Measurements from ENCODE around the gene TRIM52. TPM values are rescaled to one million over a fixed set of nuclear protein-coding genes. Genes with fewer than 3 reads are reported as not detected.
"Not testable (repeated sequence)": the region's sequence is repeated elsewhere in the genome, so short reads cannot be mapped to it uniquely, and the experiment has no call there.

Gene TRIM52
- total RNA-seq, 1 donor from 2014 or later: 41.9 TPM

DNA sequence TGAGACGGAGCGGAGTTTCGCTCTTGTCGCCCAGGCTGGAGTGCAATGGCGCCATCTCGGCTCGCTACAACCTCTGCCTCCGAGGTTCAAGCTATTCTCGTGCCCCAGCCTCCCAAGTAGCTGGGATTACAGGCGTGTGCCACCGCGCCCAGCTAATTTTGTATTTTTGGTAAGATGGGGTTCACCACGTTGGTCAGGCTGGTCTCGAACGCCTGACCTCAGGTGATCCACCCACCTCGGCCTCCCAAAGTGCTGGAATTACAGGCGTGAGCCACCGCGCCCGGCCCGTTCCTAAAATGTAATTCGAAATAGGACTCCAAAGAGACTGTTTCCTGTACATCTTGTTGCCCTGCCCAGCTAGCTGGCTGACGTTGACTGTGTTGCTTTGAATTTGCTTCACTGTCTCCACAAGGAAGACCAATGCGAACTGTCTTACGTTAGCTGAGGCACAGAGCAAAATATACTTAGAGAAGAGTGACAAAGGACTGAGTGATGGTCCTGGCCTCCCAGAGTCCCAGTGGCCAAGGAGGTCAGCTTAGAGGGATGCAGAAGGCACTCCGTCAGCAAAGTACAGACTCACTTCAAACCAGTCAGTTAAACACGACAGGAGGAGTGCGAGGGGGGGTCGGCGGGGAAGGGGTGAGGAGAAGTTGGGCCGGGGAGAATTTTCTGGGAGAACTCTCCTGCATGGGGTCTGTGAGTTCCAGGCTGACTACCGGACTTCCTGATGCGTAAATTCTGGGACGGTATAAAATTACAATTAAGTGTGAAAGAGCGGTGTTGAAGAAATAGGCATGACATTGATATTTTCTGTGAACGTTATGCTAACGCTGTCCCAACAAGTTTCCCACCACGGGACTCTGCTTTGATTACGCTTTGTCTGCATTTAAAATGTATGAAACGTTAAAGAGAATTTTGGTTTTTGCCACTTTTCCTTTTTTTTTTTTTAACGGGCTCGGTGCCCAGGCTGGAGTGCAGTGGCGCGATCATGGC, 44.6 kb downstream of the TRIM52 start:
- peak; percentile 38 for DNase-seq (ENCODE audit: low spot score)

DNA sequence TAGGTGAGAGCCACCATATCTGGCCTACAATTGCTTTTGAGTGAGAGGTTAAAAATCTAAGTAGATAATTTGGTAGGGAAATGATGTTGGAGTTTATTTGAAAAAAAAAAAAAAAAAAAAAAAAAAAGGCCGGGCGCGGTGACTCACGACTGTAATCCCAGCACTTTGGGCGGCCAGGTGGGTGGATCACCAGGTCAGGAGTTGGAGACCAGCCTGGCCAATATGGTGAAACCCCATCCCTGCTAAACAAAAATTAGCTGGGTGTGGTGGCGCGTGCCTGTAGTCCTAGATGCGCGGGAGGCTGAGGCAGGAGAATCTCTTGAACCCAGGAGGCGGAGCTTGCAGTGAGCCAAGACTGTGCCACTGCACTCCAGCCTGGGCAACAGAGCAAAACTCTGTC, 46.7 kb downstream of the TRIM52 start:
- DNase-seq (ENCODE audit: low spot score): not testable (repeated sequence)

DNA sequence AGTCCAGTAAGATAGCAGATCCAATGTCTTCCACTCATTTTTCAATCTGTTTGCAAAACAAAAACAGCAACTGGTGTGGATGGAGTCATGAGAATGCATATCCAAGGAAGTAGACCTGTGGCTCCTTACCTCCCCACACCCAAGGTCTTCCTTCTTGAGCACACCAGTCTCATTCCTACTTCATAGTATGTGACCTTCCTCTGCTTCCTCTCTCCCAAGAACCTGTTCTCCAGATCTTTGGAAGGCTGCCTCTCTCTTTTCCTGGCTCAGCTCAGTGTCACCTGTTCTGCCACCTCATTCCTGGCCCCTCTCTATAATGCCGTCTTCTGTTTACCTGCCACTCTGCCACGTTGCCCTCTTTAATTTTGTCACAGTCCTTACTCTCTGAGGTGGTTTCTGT, 48.0 kb downstream of the TRIM52 start:
- DNase-seq (ENCODE audit: low spot score): no peak

DNA sequence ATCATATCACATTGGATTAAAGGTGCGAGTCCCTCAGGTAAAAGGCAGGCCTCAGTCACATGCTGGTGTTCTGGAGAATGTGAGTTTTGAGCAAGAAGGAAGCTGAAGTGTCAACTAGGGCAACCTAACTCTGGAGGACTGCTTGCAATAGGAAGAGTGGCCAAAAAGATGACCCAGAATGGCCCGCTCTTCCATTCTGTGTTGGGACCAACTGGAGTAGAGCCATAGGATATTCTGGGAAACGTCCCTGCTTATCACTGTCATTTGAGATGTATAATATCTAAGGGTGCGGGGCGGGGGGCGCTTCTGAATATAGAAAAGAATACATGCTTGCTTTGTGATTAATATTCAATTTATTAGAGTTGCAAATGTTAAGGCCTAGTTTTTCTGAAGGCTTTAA, 48.9 kb downstream of the TRIM52 start:
- DNase-seq (ENCODE audit: low spot score): no peak

DNA sequence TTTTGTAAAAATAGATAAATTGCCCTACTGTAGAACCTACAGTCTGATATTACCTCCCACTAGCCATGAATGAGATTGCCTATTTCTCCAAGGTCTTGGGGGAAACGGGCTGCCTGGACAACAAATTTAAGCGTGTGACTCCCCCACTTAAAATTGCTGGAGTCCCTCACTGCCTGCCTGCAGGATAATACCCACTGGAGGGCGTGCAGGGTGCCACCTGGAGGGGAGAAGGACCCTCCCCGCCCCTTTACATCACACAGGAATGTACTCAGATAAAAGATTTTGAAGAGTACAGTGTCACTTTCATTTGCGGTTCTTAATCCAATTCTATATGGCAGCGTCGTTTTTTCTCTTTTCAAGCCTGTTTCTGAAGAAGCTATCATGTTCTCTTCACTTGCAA, 49.7 kb downstream of the TRIM52 start:
- no peak for DNase-seq (ENCODE audit: low spot score)

DNA sequence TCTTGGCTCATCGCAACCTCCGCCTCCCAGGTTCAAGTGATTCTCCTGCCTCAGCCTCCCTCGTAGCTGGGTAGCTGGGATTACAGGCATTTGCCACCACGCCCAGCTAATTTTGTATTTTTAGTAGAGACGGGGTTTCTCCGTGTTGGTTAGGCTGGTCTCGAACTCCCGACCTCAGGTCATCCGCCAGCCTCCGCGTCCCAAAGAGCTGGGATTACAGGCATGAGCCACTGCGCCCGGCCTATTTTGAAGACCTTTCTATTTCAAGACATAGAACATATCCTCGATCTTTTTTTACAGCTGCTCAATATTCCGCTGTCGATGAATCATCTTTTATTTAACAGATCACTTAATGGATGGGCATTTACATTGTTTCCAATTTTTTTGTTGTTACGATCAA, 50.2 kb downstream of the TRIM52 start:
- not testable (repeated sequence) for DNase-seq (ENCODE audit: low spot score)

DNA sequence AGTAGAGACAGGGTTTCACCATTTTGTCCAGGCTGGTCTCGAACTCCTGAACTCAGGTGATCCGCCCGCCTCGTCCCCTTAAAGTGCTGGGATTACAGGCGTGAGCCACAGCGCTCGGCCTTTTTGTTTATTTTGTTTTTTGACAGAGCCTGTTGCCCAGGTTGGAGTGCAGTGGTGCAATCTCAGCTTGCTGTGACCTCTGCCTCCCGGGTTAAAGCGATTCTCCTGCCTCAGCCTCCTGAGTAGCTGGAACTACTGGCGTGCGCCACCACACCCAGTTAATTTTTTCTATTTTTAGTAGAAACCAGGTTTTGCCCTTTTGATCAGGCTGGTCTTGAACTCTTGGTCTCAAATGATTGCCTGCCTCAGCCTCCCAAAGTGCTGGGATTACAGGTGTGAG, 50.8 kb downstream of the TRIM52 start:
- DNase-seq (ENCODE audit: low spot score): not testable (repeated sequence)

DNA sequence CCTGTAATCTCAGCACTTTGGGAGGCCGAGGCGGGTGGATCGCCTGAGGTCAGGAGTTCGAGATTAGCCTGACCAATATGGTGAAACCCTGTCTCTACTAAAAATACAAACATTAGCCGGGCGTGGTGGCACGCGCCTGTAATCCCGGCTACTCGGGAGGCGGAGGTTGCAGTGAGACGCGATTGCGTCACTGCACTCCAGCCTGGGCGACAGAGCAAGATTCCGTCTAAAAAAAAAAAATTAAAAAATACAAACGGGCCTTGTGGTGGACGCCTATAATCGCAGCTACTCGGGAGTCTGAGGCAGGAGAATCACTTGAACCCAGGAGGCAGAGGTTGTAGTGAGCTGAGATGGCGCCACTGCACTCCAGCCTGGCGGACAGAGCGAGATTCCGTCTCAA, 51.9 kb downstream of the TRIM52 start:
- not testable (repeated sequence) for DNase-seq (ENCODE audit: low spot score)

DNA sequence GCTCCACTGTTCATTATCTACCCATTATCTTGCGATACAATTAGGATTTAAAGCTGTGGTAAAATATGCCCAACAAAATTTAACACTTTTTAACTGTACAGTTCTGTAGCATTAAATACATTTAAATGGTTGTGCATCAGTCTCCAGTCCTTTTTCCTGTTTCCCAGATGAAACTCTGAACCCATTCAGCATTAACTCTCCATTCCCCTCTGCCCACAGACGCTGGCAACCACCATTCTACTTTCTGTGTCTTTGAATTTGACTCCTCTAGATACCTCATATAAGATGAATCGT, 53.0 kb downstream of the TRIM52 start:
- DNase-seq (ENCODE audit: low spot score): no peak

DNA sequence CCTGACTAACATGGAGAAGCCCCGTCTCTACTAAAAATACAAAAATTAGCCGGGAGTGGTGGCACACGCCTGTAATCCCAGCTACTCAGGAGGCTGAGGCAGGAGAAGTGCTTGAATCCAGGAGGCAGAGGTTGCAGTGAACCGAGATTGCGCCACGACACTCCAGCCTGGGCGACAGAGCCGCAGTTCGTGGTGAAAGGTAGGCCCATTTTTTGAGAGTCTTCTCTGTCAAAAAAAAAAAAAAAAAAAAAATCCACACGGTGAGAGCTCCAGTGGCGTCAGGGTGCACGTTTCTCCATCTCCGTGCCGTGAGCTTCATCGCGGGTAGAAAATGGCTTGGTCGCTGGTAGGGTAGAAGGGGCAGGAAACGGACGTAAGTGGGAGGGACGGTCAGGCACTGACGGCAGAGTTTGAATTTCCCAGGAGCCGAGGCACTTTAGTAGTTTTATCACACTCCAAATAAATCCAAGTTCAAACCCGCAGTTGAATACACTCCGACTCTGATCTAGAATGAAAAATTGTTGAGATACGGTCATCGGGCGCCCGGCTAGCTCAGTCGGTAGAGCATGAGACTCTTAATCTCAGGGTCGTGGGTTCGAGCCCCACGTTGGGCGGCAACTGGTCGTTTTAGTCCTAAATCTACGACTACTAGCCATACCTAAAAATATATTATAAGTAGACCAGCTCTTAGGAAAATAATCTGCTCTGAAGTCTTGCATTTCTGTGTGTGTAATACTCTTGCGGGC, 53.6 kb downstream of the TRIM52 start:
- DNase-seq (ENCODE audit: low spot score): peak; percentile 83

DNA sequence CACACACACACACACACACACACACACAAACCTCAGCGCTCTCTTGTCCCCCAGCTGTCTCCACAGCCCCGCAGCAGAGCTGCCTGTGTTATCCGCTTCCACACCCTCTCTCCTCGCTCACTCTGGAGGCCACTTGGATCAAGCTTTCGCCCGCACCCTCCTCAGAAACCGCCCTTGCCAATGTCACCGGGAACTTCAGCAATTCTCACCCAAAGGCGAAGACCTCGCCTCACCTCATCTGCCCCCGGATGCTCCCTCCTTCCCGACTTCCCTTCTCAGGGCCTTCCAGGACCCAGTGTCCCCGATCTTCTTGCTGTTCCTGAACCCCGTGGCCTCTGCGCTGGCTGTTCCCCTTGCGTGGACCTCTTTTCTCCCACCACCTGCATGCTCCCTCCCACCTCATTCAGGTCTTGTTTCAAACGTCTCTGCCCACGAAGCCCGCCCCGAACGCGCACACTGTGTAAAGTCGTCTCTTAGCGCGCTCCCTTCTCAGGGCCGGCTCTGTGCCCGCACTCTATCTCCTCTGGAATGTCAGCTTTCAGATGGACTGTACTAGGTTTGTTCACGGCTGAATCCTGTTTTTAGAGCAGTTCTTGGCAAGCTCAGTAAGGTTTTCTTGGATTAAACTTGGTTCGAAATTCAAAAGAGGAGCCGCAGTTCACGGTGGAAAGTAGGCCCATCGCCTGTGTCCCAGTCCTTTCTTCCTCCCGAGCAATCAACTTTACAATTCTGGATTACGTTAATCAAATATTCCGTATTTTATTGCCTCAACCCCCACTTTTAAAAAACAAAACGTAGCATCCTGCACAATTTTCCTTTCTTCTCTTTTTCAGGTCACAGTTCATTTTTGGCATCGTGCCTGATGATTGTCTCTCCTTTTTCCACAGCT, 54.9 kb downstream of the TRIM52 start:
- peak; percentile 52 for DNase-seq (ENCODE audit: low spot score)

Other genes with a start within 250 kb of the TRIM52 start
- 7.0 TPM for gene BTNL9, start 220.9 kb downstream of the TRIM52 start, total RNA-seq (ENCODE audit: insufficient read depth, low replicate concordance)
- gene OR2V1, start 130.0 kb downstream of the TRIM52 start, total RNA-seq (ENCODE audit: insufficient read depth, low replicate concordance): 0.96 TPM
- 2.4 TPM for gene OR2V2, start 113.6 kb downstream of the TRIM52 start, total RNA-seq (ENCODE audit: insufficient read depth, low replicate concordance)
- 2.2 TPM for gene TRIM7, start 55.9 kb downstream of the TRIM52 start, total RNA-seq (ENCODE audit: insufficient read depth, low replicate concordance)
- gene TRIM41, start 37.9 kb downstream of the TRIM52 start, total RNA-seq (ENCODE audit: insufficient read depth, low replicate concordance): 18.1 TPM
- gene RACK1, start 17.2 kb downstream of the TRIM52 start, total RNA-seq (ENCODE audit: insufficient read depth, low replicate concordance): 2,337 TPM
- gene OR4F3, start 106.1 kb upstream of the TRIM52 start, total RNA-seq (ENCODE audit: insufficient read depth, low replicate concordance): not detected

All from umbilical cord (tissue), 2 donors.